Neural cell (in vitro differentiated cells): ENCODE data around the gene OR6C76.

Experiments
- POLR2AphosphoS5 ChIP-seq: IDR thresholded peaks from 2 replicates; pipeline ENCODE4 v1.6.1; 2012
- TAF1 ChIP-seq: IDR thresholded peaks from 2 replicates; pipeline ENCODE4 v1.6.1; 2012; ENCODE audit warnings: low read depth

DNA sequence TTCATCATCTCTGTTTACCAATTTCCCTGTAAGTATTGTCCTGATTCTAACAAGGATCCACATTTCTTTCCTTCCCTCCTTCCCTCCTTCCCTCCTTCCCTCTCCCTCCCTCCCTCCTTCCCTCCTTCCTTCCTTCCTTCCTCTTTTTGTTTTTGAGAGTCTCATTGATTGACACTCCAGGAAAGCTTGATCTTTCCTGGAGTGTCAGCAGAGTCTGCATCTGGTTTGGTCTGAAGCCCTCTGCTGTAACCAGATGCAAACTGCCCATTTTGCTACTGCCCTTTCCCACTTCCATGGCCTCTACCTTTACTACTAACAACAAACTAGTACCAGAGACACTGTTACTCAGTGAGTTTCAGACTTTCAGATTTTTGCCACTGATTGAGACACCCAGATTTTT lies 40.2 kb upstream of the OR6C76 start:
- TF ChIP-seq TAF1 = no peak
- no peak for TF ChIP-seq POLR2AphosphoS5
